DND-41 (cell line): Measurements from ENCODE around the gene CPA2.

Experiments used
- EZH2 ChIP-seq: IDR thresholded peaks from 3 replicates; pipeline ENCODE4 v1.6.1; 2012; ENCODE audit warnings: borderline replicate concordance, low read depth, mild to moderate bottlenecking, moderate library complexity, low read length, inconsistent platforms; ENCODE audit not compliant: severe bottlenecking
- TF ChIP-seq, protein P1 (sequence below): IDR thresholded peaks from 2 replicates; pipeline ENCODE4 v1.5.1; 2012; ENCODE audit warnings: borderline replicate concordance, low read length, moderate library complexity, mild to moderate bottlenecking; ENCODE audit not compliant: poor library complexity, severe bottlenecking; ENCODE audit errors: extremely low read depth

DNA sequence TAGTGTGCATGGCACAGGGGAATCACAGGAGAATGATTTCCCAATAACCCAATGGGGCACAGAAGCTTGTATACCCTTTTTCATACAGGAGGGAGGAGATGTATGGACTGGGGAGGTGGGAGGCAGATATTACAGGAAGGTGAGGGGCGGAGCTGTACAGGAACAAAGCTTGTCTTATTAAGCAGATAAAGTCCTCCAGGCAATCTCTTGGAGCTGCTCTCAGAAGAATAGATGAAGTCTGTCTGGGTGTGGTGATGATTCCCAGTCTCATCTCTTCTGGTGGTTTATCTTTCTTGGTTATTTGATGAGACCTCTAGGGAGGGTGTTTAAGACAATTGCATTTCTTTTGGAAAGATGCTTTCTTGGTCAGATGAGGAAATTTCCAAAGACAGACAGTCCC is 52.9 kb downstream of the CPA2 start:
- no peak for TF ChIP-seq EZH2
- TF ChIP-seq, protein P1, sequence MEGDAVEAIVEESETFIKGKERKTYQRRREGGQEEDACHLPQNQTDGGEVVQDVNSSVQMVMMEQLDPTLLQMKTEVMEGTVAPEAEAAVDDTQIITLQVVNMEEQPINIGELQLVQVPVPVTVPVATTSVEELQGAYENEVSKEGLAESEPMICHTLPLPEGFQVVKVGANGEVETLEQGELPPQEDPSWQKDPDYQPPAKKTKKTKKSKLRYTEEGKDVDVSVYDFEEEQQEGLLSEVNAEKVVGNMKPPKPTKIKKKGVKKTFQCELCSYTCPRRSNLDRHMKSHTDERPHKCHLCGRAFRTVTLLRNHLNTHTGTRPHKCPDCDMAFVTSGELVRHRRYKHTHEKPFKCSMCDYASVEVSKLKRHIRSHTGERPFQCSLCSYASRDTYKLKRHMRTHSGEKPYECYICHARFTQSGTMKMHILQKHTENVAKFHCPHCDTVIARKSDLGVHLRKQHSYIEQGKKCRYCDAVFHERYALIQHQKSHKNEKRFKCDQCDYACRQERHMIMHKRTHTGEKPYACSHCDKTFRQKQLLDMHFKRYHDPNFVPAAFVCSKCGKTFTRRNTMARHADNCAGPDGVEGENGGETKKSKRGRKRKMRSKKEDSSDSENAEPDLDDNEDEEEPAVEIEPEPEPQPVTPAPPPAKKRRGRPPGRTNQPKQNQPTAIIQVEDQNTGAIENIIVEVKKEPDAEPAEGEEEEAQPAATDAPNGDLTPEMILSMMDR: no peak
